Diencephalon (tissue), 1 donor: ENCODE measurements around the gene APOL6. TPM values are rescaled to one million over a fixed set of nuclear protein-coding genes. Genes with fewer than 3 reads are reported as not detected.

Experiments used
- total RNA-seq: library from RNA; depleted of rRNA; stranded (reverse); fragments of >200 nt; gene quantifications from one replicate; pipeline ENCODE4 v1.2.3, GENCODE V29; 2014

Gene APOL6
- 3.5 TPM for total RNA-seq

GRCh38 chr22:35648066-35649025, at the start of gene APOL6:
Gene APOL6, plus strand, starts transcription at chr22:35648446. Its CDS starts 7,980 bp downstream, at chr22:35656426.

GRCh38 chr22:35617137-35617755, 31.0 kb upstream of the APOL6 start, which contains the start of gene MB:
Gene MB, minus strand, starts transcription at chr22:35617329. Its CDS starts 72 bp downstream, at chr22:35617257.

GRCh38 chr22:35717572-35717971, 69.3 kb downstream of the APOL6 start, which contains the start of gene APOL5:
Gene APOL5, plus strand, starts transcription at chr22:35717872. Its CDS starts 0 bp downstream, at chr22:35717872.

Other genes with a start within 250 kb of the APOL6 start
- 14.3 TPM for gene MCM5, start 248.3 kb upstream of the APOL6 start, total RNA-seq
- 6.0 TPM for gene RASD2, start 107.6 kb upstream of the APOL6 start, total RNA-seq
- gene MB, start 31.1 kb upstream of the APOL6 start, total RNA-seq, result 2.5 TPM
- gene APOL5, start 69.4 kb downstream of the APOL6 start, total RNA-seq, result not detected